HEK293 (cell line): ENCODE results near the gene TNS4.

ENCODE experiments used
- CTCF ChIA-PET: fragments of 350-600 bp; formaldehyde crosslinking; extraction: SDS; loops from one replicate; lab custom pipeline; 2021; ENCODE audit warnings: antibody characterized with exemption; lab: Yijun Ruan, JAX
- POLR2A ChIA-PET: fragments of 300-600 bp; formaldehyde crosslinking; extraction: SDS; loops from one replicate; lab custom pipeline; 2020; ENCODE audit warnings: antibody characterized with exemption, inconsistent platforms; lab: Yijun Ruan, JAX
- H3K27ac ChIP-seq: fragments of 200-500 bp; sonication (Bioruptor generic); 2 replicates; pipeline ENCODE4 v1.5.1; 2014; ENCODE audit warnings: low read depth, low read length, control low read depth, inconsistent platforms; ENCODE audit errors: extremely low read depth
- H3K36me3 ChIP-seq, 2 experiments: fragments of 200-500 bp in 1 of 2; sonication (Bioruptor generic) in 1 of 2; 1 replicate in 1 of 2; 2 replicates in 1 of 2; pipeline ENCODE4 v1.5.1; 2014 to 2017; ENCODE audit warnings: inconsistent platforms in 2 of 2, low read length in 2 of 2; ENCODE audit not compliant: control insufficient read depth in 2 of 2, insufficient read depth in 1 of 2
- H3K4me1 ChIP-seq: fragments of 200-500 bp; sonication (Bioruptor generic); 2 replicates; pipeline ENCODE4 v1.5.1; 2014; ENCODE audit warnings: mild to moderate bottlenecking, low read length, inconsistent platforms; ENCODE audit not compliant: control insufficient read depth, insufficient read depth
- H3K4me3 ChIP-seq: 2 replicates; pipeline ENCODE4 v1.5.1; 2011; ENCODE audit warnings: low read depth, mild to moderate bottlenecking, control low read depth, low read length, moderate library complexity
- H3K9me3 ChIP-seq: fragments of 200-500 bp; sonication (Bioruptor generic); 2 replicates; pipeline ENCODE4 v1.5.1; 2014; ENCODE audit warnings: low read depth, low read length, inconsistent platforms; ENCODE audit not compliant: control insufficient read depth, insufficient read depth
- KLF17 ChIP-seq: fragments of 450-650 bp; formaldehyde crosslinking; IDR thresholded peaks from 2 replicates; pipeline ENCODE4 v1.5.1; 2016; ENCODE audit warnings: missing biosample characterization, missing genetic modification characterization
- PRDM1 ChIP-seq: fragments of 450-650 bp; formaldehyde crosslinking; IDR thresholded peaks from 2 replicates; pipeline ENCODE4; 2016; ENCODE audit warnings: missing biosample characterization, missing genetic modification characterization
- ZNF623 ChIP-seq: fragments of 450-650 bp; formaldehyde crosslinking; IDR thresholded peaks from 2 replicates; pipeline ENCODE4 v1.5.1; 2016; ENCODE audit warnings: missing biosample characterization, missing genetic modification characterization
- ZNF664 ChIP-seq: fragments of 450-650 bp; formaldehyde crosslinking; IDR thresholded peaks from 2 replicates; pipeline ENCODE4 v1.5.1; 2016; ENCODE audit warnings: missing biosample characterization, missing genetic modification characterization
- ZNF776 ChIP-seq: fragments of 450-650 bp; formaldehyde crosslinking; IDR thresholded peaks from 2 replicates; pipeline ENCODE4 v1.5.0; 2017; ENCODE audit warnings: missing biosample characterization, missing genetic modification characterization, borderline replicate concordance
- TF ChIP-seq, protein P1 (sequence below): fragments of 450-650 bp; formaldehyde crosslinking; conservative IDR thresholded peaks from 2 replicates; pipeline ENCODE4 v1.5.1; 2016; ENCODE audit warnings: low read depth, missing biosample characterization, missing genetic modification characterization
- TF ChIP-seq, protein P2 (sequence below): fragments of 450-650 bp; formaldehyde crosslinking; IDR thresholded peaks from 2 replicates; pipeline ENCODE4 v1.5.1; 2016; ENCODE audit warnings: missing biosample characterization, missing genetic modification characterization
- TF ChIP-seq, protein P3 (sequence below): fragments of 450-650 bp; formaldehyde crosslinking; IDR thresholded peaks from 2 replicates; pipeline ENCODE4 v1.5.1; 2017; ENCODE audit warnings: missing biosample characterization, missing genetic modification characterization
- TF ChIP-seq, protein P4 (sequence below): fragments of 450-650 bp; formaldehyde crosslinking; IDR thresholded peaks from 2 replicates; pipeline ENCODE4 v1.5.1; 2016; ENCODE audit warnings: missing biosample characterization, missing genetic modification characterization, borderline replicate concordance

TNS4 gene

GRCh38 chr17:40534371-40535189, 33.2 kb upstream of the TNS4 start:
- POLR2A ChIA-PET = interaction anchor here (0.5 to 1.8 kb wide), 5 partner anchors 58 to 217 kb away, joined by 3 to 8 read pairs (median 4); partner anchors contain the start of gene TOP2A
- CTCF ChIA-PET = interaction anchor here (0.6 to 12.0 kb wide), 35 partner anchors 11 to 1119 kb away, joined by 3 to 194 read pairs (median 8); partner anchors contain the start of genes CCR7, GJD3, IGFBP4 and TOP2A
- Histone ChIP-seq H3K9me3 (no peaks in the 10 kb centered on the region), H3K4me3 (no peak overlapping the region), H3K36me3 (no peaks in the 10 kb centered on the region), H3K4me1 (no peaks in the 10 kb centered on the region), H3K27ac (no peak overlapping the region)
- TF ChIP-seq, protein P1, sequence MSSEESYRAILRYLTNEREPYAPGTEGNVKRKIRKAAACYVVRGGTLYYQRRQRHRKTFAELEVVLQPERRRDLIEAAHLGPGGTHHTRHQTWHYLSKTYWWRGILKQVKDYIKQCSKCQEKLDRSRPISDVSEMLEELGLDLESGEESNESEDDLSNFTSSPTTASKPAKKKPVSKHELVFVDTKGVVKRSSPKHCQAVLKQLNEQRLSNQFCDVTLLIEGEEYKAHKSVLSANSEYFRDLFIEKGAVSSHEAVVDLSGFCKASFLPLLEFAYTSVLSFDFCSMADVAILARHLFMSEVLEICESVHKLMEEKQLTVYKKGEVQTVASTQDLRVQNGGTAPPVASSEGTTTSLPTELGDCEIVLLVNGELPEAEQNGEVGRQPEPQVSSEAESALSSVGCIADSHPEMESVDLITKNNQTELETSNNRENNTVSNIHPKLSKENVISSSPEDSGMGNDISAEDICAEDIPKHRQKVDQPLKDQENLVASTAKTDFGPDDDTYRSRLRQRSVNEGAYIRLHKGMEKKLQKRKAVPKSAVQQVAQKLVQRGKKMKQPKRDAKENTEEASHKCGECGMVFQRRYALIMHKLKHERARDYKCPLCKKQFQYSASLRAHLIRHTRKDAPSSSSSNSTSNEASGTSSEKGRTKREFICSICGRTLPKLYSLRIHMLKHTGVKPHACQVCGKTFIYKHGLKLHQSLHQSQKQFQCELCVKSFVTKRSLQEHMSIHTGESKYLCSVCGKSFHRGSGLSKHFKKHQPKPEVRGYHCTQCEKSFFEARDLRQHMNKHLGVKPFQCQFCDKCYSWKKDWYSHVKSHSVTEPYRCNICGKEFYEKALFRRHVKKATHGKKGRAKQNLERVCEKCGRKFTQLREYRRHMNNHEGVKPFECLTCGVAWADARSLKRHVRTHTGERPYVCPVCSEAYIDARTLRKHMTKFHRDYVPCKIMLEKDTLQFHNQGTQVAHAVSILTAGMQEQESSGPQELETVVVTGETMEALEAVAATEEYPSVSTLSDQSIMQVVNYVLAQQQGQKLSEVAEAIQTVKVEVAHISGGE (tag by site-specific recombination) = no peak
- TF ChIP-seq PRDM1 (tag by site-specific recombination) = peak; percentile 93
- TF ChIP-seq, protein P2, sequence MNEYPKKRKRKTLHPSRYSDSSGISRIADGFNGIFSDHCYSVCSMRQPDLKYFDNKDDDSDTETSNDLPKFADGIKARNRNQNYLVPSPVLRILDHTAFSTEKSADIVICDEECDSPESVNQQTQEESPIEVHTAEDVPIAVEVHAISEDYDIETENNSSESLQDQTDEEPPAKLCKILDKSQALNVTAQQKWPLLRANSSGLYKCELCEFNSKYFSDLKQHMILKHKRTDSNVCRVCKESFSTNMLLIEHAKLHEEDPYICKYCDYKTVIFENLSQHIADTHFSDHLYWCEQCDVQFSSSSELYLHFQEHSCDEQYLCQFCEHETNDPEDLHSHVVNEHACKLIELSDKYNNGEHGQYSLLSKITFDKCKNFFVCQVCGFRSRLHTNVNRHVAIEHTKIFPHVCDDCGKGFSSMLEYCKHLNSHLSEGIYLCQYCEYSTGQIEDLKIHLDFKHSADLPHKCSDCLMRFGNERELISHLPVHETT (tag by site-specific recombination) = no peak
- TF ChIP-seq ZNF776 (tag by site-specific recombination) = no peak
- TF ChIP-seq KLF17 = 0 out of 2 replicates have a peak, but pooled peaks have one; percentile 20
- no peak for TF ChIP-seq ZNF623 (tag by site-specific recombination)
- TF ChIP-seq, protein P3, sequence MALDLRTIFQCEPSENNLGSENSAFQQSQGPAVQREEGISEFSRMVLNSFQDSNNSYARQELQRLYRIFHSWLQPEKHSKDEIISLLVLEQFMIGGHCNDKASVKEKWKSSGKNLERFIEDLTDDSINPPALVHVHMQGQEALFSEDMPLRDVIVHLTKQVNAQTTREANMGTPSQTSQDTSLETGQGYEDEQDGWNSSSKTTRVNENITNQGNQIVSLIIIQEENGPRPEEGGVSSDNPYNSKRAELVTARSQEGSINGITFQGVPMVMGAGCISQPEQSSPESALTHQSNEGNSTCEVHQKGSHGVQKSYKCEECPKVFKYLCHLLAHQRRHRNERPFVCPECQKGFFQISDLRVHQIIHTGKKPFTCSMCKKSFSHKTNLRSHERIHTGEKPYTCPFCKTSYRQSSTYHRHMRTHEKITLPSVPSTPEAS (tag by site-specific recombination) = peak; percentile 74

DNA sequence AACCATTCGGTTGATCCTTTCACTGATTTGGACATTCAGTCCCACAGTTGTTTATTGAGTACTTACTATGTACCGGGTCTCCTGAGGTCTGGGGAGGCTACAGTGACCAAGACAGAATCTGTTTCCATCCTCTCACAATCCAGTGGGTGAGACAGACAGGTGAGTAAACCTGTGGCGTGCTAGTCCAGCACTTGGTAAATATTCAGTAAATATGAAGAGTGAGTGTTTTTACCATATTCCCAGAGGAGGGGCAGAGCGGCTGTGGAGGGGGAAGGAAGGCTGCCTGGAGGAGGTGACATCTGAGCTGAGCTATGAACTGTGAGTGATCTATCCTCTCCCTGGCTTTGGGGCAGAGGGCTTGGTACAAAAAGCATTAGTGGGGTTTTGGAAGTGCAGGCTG, 32.5 kb upstream of the TNS4 start:
- ChIA-PET POLR2A (interaction anchor here (0.5 to 2.9 kb wide), 15 partner anchors 14 to 217 kb away, joined by 3 to 18 read pairs (median 4); partner anchors contain the start of gene TOP2A), CTCF (interaction anchor here (0.5 to 12.0 kb wide), 48 partner anchors 10 to 1045 kb away, joined by 3 to 194 read pairs (median 7); partner anchors contain the start of genes CCR7, GJD3, IGFBP4 and TOP2A)
- no peaks in the 10 kb centered on the region for H3K9me3 ChIP-seq
- no peak overlapping the region for H3K4me3 ChIP-seq
- no peaks in the 10 kb centered on the region for H3K4me1 ChIP-seq
- H3K36me3 ChIP-seq = no peaks in the 10 kb centered on the region
- H3K27ac ChIP-seq = no peak overlapping the region
- peak; percentile 69 for TF ChIP-seq ZNF664 (tag by site-specific recombination)
- TF ChIP-seq, protein P4, sequence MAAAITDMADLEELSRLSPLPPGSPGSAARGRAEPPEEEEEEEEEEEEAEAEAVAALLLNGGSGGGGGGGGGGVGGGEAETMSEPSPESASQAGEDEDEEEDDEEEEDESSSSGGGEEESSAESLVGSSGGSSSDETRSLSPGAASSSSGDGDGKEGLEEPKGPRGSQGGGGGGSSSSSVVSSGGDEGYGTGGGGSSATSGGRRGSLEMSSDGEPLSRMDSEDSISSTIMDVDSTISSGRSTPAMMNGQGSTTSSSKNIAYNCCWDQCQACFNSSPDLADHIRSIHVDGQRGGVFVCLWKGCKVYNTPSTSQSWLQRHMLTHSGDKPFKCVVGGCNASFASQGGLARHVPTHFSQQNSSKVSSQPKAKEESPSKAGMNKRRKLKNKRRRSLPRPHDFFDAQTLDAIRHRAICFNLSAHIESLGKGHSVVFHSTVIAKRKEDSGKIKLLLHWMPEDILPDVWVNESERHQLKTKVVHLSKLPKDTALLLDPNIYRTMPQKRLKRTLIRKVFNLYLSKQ (tag by site-specific recombination) = no peak
- TF ChIP-seq, all 188 proteins: peak for 1
